ENCODE data around the gene FCER2.

The FCER2 gene

GRCh38 chr19:7689165-7689564 lies 12.8 kb downstream of the FCER2 start:
- Histone ChIP-seq H3K27me3 (replicated peaks) (no peaks in the 10 kb centered on the region), H3K27ac (no peak overlapping the region), H3K4me3 (ENCODE audit: low read depth, low read length) (no peak overlapping the region), H3K36me3 (replicated peaks) (no peaks in the 10 kb centered on the region)
- no peak for DNase-seq
- in situ Hi-C loops (cut with HindIII; ENCODE audit: low pct_ligation_motif_present, low sequenced_read_pairs), result no loop called here
- TF ChIP-seq, protein P1, sequence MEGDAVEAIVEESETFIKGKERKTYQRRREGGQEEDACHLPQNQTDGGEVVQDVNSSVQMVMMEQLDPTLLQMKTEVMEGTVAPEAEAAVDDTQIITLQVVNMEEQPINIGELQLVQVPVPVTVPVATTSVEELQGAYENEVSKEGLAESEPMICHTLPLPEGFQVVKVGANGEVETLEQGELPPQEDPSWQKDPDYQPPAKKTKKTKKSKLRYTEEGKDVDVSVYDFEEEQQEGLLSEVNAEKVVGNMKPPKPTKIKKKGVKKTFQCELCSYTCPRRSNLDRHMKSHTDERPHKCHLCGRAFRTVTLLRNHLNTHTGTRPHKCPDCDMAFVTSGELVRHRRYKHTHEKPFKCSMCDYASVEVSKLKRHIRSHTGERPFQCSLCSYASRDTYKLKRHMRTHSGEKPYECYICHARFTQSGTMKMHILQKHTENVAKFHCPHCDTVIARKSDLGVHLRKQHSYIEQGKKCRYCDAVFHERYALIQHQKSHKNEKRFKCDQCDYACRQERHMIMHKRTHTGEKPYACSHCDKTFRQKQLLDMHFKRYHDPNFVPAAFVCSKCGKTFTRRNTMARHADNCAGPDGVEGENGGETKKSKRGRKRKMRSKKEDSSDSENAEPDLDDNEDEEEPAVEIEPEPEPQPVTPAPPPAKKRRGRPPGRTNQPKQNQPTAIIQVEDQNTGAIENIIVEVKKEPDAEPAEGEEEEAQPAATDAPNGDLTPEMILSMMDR (IDR thresholded peaks at IDR 0.05; ENCODE audit: low read depth, low read length, missing control alignments), result no peak

- Histone ChIP-seq H3K27me3 (replicated peaks) (no peaks in the 10 kb centered on the region), H3K36me3 (replicated peaks) (peaks cover 18% of the 10 kb centered on the region), H3K27ac (no peak overlapping the region), H3K4me3 (ENCODE audit: low read depth, low read length) (no peak overlapping the region)
- DNase-seq, result no peak
- in situ Hi-C loops (cut with HindIII; ENCODE audit: low pct_ligation_motif_present, low sequenced_read_pairs), result no loop called here
- TF ChIP-seq, protein P1 (IDR thresholded peaks at IDR 0.05; ENCODE audit: low read depth, low read length, missing control alignments), result no peak
These were observed 14.8 kb downstream of the FCER2 start for GRCh38 chr19:7687177-7687576.

DNA sequence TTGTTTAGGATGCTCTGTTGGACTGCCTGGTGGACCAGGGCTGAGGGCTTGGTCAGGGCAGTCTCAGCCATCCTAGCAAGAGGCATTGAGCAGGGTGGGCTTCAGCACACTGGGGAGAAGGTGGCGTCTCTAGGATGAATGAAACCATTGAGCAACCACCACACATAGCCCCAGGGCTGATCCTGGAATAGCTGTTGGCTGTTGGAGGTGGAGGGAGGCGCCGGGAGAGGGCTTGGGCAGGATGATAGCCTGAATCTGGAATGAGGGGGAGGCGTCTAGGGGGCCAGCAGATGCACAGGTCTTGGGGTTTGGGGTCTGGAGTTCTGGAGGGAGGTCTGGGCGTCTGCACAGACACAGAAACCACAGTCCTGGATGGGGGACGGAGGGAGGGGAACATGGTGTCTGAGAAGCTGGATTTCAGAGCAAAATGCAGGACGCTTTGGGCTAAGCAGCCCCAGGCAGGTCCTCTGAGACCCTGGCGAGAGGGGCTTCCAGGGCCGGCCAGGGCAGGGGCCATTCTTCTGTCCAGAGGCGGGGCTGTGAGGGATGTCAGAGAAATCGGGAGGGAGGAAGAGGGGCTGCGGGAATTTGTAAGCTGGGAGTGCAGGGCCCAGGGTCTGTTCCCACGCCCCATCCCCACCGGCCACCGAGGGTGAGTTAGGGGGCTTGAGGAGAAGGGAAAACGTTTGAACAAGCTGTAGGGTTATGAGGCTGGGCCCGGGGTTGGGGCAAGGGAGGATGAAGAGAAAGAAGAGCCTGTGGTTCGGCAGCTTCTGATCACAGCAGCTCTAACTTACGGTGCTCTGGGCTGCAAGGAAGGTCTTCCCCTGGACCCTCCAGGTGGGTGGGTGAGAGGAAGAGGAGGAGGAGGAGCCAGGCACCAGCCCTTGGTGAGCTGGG lies 16.1 kb downstream of the FCER2 start:
- Histone ChIP-seq H3K27ac (no peak overlapping the region), H3K27me3 (replicated peaks) (no peaks in the 10 kb centered on the region), H3K36me3 (replicated peaks) (peaks cover 19% of the 10 kb centered on the region), H3K4me3 (ENCODE audit: low read depth, low read length) (no peak overlapping the region)
- in situ Hi-C loops (cut with HindIII; ENCODE audit: low pct_ligation_motif_present, low sequenced_read_pairs), result no loop called here
- TF ChIP-seq, protein P1 (IDR thresholded peaks at IDR 0.05; ENCODE audit: low read depth, low read length, missing control alignments), result no peak
- no peak for DNase-seq

DNA sequence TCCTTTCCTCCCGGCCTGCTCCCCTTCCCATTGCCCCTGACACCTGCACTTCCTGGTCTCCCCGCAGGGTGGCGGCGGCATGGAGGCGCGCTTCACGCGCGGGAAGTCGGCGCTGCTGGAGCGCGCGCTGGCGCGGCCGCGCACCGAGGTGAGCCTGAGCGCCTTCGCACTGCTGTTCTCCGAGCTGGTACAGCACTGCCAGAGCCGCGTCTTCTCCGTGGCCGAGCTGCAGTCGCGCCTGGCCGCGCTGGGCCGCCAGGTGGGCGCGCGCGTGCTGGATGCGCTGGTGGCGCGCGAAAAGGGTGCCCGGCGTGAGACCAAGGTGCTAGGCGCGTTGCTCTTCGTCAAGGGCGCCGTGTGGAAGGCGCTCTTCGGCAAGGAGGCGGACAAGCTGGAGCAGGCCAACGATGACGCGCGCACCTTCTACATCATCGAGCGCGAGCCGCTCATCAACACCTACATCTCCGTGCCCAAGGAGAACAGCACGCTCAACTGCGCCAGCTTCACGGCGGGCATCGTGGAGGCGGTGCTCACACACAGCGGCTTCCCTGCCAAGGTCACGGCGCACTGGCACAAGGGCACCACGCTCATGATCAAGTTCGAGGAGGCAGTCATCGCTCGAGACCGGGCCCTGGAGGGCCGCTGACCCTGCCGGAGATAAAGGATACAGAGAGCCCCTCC lies 19.6 kb downstream of the FCER2 start:
- TF ChIP-seq, protein P1 (IDR thresholded peaks at IDR 0.05; ENCODE audit: low read depth, low read length, missing control alignments), result peak; percentile 29
- Histone ChIP-seq H3K27me3 (replicated peaks) (no peaks in the 10 kb centered on the region), H3K4me3 (ENCODE audit: low read depth, low read length) (peak overlapping the region; percentile 91), H3K27ac (no peak overlapping the region), H3K36me3 (replicated peaks) (peaks cover 19% of the 10 kb centered on the region)
- in situ Hi-C loops (cut with HindIII; ENCODE audit: low pct_ligation_motif_present, low sequenced_read_pairs), result no loop called here
- DNase-seq, result no peak

GRCh38 chr19:7681340-7682174 lies 20.4 kb downstream of the FCER2 start:
- TF ChIP-seq, protein P1 (IDR thresholded peaks at IDR 0.05; ENCODE audit: low read depth, low read length, missing control alignments), result peak; percentile 76
- no peaks in the 10 kb centered on the region for H3K27me3 ChIP-seq (replicated peaks)
- H3K36me3 ChIP-seq (replicated peaks), result peaks cover 19% of the 10 kb centered on the region
- peak overlapping the region; percentile 91 for H3K4me3 ChIP-seq (ENCODE audit: low read depth, low read length)
- DNase-seq, result peak; percentile 57
- in situ Hi-C loops (cut with HindIII; ENCODE audit: low pct_ligation_motif_present, low sequenced_read_pairs), result no loop called here
- no peak overlapping the region for H3K27ac ChIP-seq
